Measurements from ENCODE around the gene CORO1C.

Gene CORO1C

GRCh38 chr12:108702595-108703320 is 28.6 kb downstream of the CORO1C start:
- H3K27ac Mint-ChIP-seq, result no peak overlapping the region
- peaks cover 21 to 37% of the 10 kb centered on the region in 2 donors for H3K4me1 Mint-ChIP-seq
- no peak for DNase-seq
- ATAC-seq (replicated peaks), result no peak
- no peaks in the 10 kb centered on the region for H3K27me3 Mint-ChIP-seq
- H3K4me3 Mint-ChIP-seq, result no peak overlapping the region
- H3K9me3 Mint-ChIP-seq, result no peaks in the 10 kb centered on the region
- H3K36me3 Mint-ChIP-seq, result peaks cover 37 to 38% of the 10 kb centered on the region in 2 donors

GRCh38 chr12:108701779-108702441 is 29.4 kb downstream of the CORO1C start:
- Mint-ChIP-seq H3K4me1 (peaks cover 21 to 39% of the 10 kb centered on the region in 2 donors), H3K36me3 (peaks cover 42% of the 10 kb centered on the region in 2 donors), H3K27ac (peak overlapping the region; percentile 68), H3K4me3 (no peak overlapping the region), H3K9me3 (no peaks in the 10 kb centered on the region), H3K27me3 (no peaks in the 10 kb centered on the region)
- DNase-seq (no peak), ATAC-seq (replicated peaks) (peak in 1 of 2 donors; percentile 76)

DNA sequence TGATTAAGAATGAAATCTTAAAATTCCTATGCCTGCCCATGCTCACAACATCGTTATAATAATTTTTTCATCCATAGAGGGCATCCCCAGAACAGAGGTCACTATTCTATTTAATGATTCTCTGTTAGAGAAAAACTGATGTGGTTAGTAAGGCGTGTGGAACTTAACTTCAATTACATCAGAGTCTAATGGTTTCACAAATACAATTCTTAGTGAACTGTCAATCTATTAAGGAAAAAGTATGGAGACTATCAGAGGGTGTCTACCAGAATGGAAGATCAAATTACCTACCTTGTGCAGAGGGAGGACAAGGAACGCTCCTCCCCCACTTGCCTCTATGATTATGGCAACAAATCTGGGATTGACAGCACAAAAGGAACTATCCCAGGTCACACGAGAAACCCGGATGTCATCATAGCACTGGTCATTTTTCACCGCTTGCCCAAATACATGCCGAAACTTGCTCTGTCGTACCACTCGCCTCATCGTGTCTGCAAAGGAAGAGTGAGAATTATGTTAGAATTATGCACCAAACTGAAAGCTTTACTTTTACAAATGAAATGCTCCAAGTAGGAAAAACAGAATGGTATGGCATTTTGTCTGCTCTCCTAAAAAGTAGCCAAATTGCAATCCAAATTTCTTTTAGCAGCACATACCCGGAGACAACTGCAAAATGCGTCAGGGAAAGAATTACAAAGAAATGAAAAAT is 30.3 kb downstream of the CORO1C start:
- H3K4me3 Mint-ChIP-seq, result no peak overlapping the region
- no peaks in the 10 kb centered on the region for H3K9me3 Mint-ChIP-seq
- H3K36me3 Mint-ChIP-seq, result peaks cover 44 to 48% of the 10 kb centered on the region in 2 donors
- DNase-seq (no peak), ATAC-seq (replicated peaks) (no peak)
- H3K27me3 Mint-ChIP-seq, result no peaks in the 10 kb centered on the region
- peaks cover 27 to 45% of the 10 kb centered on the region in 2 donors for H3K4me1 Mint-ChIP-seq
- no peak overlapping the region for H3K27ac Mint-ChIP-seq

DNA sequence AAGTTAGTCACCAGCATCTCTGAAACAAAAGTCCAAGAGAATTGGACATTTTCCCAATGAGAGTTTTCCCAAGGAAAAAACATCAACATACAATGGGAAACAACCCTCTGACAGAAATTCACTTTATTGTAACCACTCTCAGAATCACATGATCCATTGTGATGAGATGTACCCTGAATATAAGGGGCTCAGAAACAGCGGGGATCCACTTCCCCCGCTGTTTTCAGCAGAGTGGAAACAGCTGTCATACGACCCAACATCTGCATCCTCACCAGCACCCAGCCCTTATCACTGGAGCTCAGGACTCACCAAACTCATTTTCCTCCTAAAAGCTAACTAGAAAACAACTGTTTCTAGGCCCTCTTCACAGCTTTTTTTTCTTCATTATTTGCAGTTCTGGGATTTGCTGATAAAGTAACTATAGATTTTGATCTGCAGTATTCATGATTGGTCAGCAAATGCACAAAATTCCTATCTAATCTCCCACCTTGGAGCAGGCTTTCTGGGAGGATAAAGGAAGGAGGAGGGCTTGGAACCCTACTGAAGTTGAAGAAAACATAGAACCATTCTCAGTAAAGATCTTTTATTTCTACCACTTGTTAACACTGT is 31.3 kb downstream of the CORO1C start:
- Mint-ChIP-seq H3K27me3 (no peaks in the 10 kb centered on the region), H3K27ac (peak overlapping the region; percentile 4), H3K9me3 (peaks cover 2% of the 10 kb centered on the region in 2 donors), H3K4me3 (no peak overlapping the region), H3K36me3 (peaks cover 45 to 53% of the 10 kb centered on the region in 2 donors), H3K4me1 (peaks cover 29 to 43% of the 10 kb centered on the region in 2 donors)
- no peak for DNase-seq
- no peak for ATAC-seq (replicated peaks)

GRCh38 chr12:108697905-108698304 is 33.4 kb downstream of the CORO1C start:
- ATAC-seq (replicated peaks) (no peak), DNase-seq (no peak)
- H3K27me3 Mint-ChIP-seq, result no peaks in the 10 kb centered on the region
- H3K4me3 Mint-ChIP-seq, result no peak overlapping the region
- H3K27ac Mint-ChIP-seq, result no peak overlapping the region
- H3K4me1 Mint-ChIP-seq, result peaks cover 27 to 39% of the 10 kb centered on the region in 2 donors
- H3K9me3 Mint-ChIP-seq, result peaks cover 2 to 3% of the 10 kb centered on the region in 2 donors
- peaks cover 47 to 56% of the 10 kb centered on the region in 2 donors for H3K36me3 Mint-ChIP-seq

DNA sequence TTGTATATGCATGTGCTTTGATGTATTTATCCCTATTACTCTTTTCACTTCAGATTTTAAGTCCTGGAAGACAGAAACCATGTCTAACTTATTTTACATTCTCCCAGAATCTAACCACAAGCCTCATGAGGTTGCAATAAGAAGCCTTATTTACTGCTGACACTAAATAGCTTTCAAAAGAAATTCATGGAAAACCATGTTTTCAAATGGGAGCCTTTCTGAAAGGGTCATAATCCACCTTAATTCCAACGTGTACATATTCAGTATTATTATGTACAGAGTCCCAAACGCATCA is 34.4 kb downstream of the CORO1C start:
- H3K27ac Mint-ChIP-seq, result no peak overlapping the region
- DNase-seq (no peak), ATAC-seq (replicated peaks) (no peak)
- no peaks in the 10 kb centered on the region for H3K27me3 Mint-ChIP-seq
- H3K36me3 Mint-ChIP-seq, result peaks cover 46 to 56% of the 10 kb centered on the region in 2 donors
- no peak overlapping the region for H3K4me3 Mint-ChIP-seq
- peaks cover 2 to 3% of the 10 kb centered on the region in 2 donors for H3K9me3 Mint-ChIP-seq
- peaks cover 25 to 35% of the 10 kb centered on the region in 2 donors for H3K4me1 Mint-ChIP-seq

GRCh38 chr12:108696111-108696995 is 35.0 kb downstream of the CORO1C start:
- Mint-ChIP-seq H3K27me3 (no peaks in the 10 kb centered on the region), H3K4me1 (peaks cover 28 to 36% of the 10 kb centered on the region in 2 donors)

DNA sequence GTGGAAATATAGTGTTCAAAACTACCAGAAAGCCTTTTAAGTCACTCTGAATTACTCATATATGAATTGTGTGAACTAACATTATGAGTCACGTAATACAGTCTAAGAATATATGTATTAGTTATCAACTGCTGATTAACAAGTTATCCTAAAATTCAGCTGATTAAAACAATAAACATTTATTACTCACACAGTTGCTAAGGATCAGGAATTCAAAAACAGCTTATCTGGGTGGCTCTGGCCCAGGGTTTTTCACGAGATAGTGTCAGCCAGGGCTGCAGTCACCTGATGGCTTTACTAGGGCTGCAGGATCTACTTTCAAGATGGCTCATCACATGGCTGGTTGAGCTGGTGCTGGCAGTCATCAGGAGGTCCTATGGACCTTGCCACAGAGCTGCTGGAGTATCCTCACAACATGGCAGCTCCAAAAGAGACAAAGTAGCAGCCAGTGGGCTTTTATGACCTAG is 36.5 kb downstream of the CORO1C start:
- DNase-seq (no peak), ATAC-seq (replicated peaks) (no peak)
- H3K27ac Mint-ChIP-seq, result no peak overlapping the region
- peaks cover 32 to 46% of the 10 kb centered on the region in 2 donors for H3K36me3 Mint-ChIP-seq
- H3K27me3 Mint-ChIP-seq, result no peaks in the 10 kb centered on the region
- peaks cover 40 to 47% of the 10 kb centered on the region in 2 donors for H3K4me1 Mint-ChIP-seq
- H3K9me3 Mint-ChIP-seq, result peaks cover 2 to 3% of the 10 kb centered on the region in 2 donors
- no peak overlapping the region for H3K4me3 Mint-ChIP-seq

More at GRCh38 chr12:108696111-108696995, 35.0 kb downstream of the CORO1C start:
- DNase-seq (no peak), ATAC-seq (replicated peaks) (peak in 1 of 2 donors; percentile 3)
- peaks cover 2 to 3% of the 10 kb centered on the region in 2 donors for H3K9me3 Mint-ChIP-seq
- H3K36me3 Mint-ChIP-seq, result peaks cover 46 to 56% of the 10 kb centered on the region in 2 donors
- no peak overlapping the region for H3K4me3 Mint-ChIP-seq
- H3K27ac Mint-ChIP-seq, result peak overlapping the region; percentile 14

DNA sequence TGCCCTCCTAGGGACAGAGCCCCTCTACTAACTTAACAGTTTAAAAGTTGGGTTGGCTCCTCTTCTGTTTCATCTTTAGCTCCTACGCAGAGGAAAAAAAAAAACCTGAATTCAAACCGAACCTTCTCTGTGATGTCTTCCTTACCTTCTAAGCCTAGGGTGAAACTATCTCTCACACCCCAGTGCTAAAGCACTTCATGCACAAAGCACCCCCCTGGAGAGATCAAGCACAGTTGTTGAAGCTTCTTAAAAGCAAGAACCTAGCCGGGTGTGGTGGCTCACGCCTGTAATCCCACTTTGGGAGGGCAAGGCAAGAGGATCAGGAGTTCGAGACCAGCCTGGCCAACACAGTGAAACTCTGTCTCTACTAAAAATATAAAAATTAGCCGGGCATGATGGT is 37.6 kb downstream of the CORO1C start:
- H3K4me3 Mint-ChIP-seq, result no peak overlapping the region
- peaks cover 2 to 3% of the 10 kb centered on the region in 2 donors for H3K9me3 Mint-ChIP-seq
- peaks cover 27 to 42% of the 10 kb centered on the region in 2 donors for H3K36me3 Mint-ChIP-seq
- DNase-seq (no peak), ATAC-seq (replicated peaks) (no peak)
- H3K4me1 Mint-ChIP-seq, result peaks cover 47 to 57% of the 10 kb centered on the region in 2 donors
- H3K27me3 Mint-ChIP-seq, result no peaks in the 10 kb centered on the region
- H3K27ac Mint-ChIP-seq, result no peak overlapping the region

- Mint-ChIP-seq H3K9me3 (peaks cover 2 to 3% of the 10 kb centered on the region in 2 donors), H3K27ac (peak overlapping the region; percentile 42), H3K27me3 (no peaks in the 10 kb centered on the region), H3K36me3 (peaks cover 25 to 38% of the 10 kb centered on the region in 2 donors), H3K4me1 (peaks cover 47 to 57% of the 10 kb centered on the region in 2 donors), H3K4me3 (no peak overlapping the region)
- ATAC-seq (replicated peaks) (no peak), DNase-seq (no peak)
Observed at GRCh38 chr12:108693186-108693730, 38.1 kb downstream of the CORO1C start.

- peaks cover 2 to 3% of the 10 kb centered on the region in 2 donors for H3K9me3 Mint-ChIP-seq
- peak overlapping the region; percentile 77 for H3K4me3 Mint-ChIP-seq
- peaks cover 47 to 57% of the 10 kb centered on the region in 2 donors for H3K4me1 Mint-ChIP-seq
- no peak for DNase-seq
- peaks cover 21 to 33% of the 10 kb centered on the region in 2 donors for H3K36me3 Mint-ChIP-seq
- peak overlapping the region; percentile 96 for H3K27ac Mint-ChIP-seq
- ATAC-seq (replicated peaks), result peak; percentile 12 to 18
- H3K27me3 Mint-ChIP-seq, result no peaks in the 10 kb centered on the region
Observed at GRCh38 chr12:108691998-108692808, 39.1 kb downstream of the CORO1C start.

GRCh38 chr12:108691175-108691997 is 39.9 kb downstream of the CORO1C start:
- DNase-seq, result peak; percentile 69
- Mint-ChIP-seq H3K9me3 (peaks cover 2 to 3% of the 10 kb centered on the region in 2 donors), H3K4me3 (peak overlapping the region; percentile 77), H3K27ac (peak overlapping the region; percentile 96), H3K27me3 (no peaks in the 10 kb centered on the region), H3K4me1 (peaks cover 46 to 49% of the 10 kb centered on the region in 2 donors), H3K36me3 (peaks cover 17 to 29% of the 10 kb centered on the region in 2 donors)
- ATAC-seq (replicated peaks), result peak; percentile 89 to 93

Data from stimulated activated naive B cell treated with anti-CD40 and anti-IgM and Interleukin-4, amounts not matched to agents 10 μg/mL and 1 μg/mL and 100 μg/mL, for 72 hours (primary cell).